Activated CD8-positive, alpha-beta T cell treated with anti-CD3 and anti-CD28 coated beads for 36 hours (primary cell): ENCODE data around the gene ABAT. TPM values are rescaled to one million over a fixed set of nuclear protein-coding genes. Genes with fewer than 3 reads are reported as not detected.
A peak's percentile ranks its signal among the peaks of the same experiment; 100 is the strongest.

ENCODE experiments used
- ATAC-seq: fragments of 200-7000 bp; cut with Tn5 transposase; one replicate; pipeline ENCODE4 v1.10.0; 2021; ENCODE audit warnings: mild to moderate bottlenecking, moderate library complexity
- CTCF ChIA-PET: fragments of 350-600 bp; sonication (Branson Sonifier 250); formaldehyde crosslinking; loops from one replicate; lab custom pipeline; 2021; ENCODE audit warnings: antibody characterized with exemption; lab: Charles Lee
- POLR2A ChIA-PET: fragments of 350-600 bp; sonication (Branson Sonifier 250); formaldehyde crosslinking; loops from one replicate; lab custom pipeline; 2021; ENCODE audit warnings: antibody characterized with exemption; lab: Charles Lee
- DNase-seq: peaks from one replicate; pipeline ENCODE4 v3.0.0-alpha.2; 2020
- H3K27ac Mint-ChIP-seq: one replicate; pipeline ENCODE4 v1.8.0; 2021; ENCODE audit warnings: mild to moderate bottlenecking, mixed read lengths
- H3K27me3 Mint-ChIP-seq: one replicate; pipeline ENCODE4 v1.8.0; 2021; ENCODE audit warnings: mixed read lengths
- H3K36me3 Mint-ChIP-seq: one replicate; pipeline ENCODE4 v1.8.0; 2021; ENCODE audit warnings: low read depth, mixed read lengths
- H3K4me1 Mint-ChIP-seq: one replicate; pipeline ENCODE4 v1.8.0; 2021; ENCODE audit warnings: low read depth, mixed read lengths
- H3K4me3 Mint-ChIP-seq: one replicate; pipeline ENCODE4 v1.8.0; 2021; ENCODE audit warnings: mild to moderate bottlenecking, moderate library complexity, mixed read lengths
- H3K9me3 Mint-ChIP-seq: one replicate; pipeline ENCODE4 v1.8.0; 2021; ENCODE audit warnings: mixed read lengths
- intact Hi-C: fragments of 100-400 bp; cut with micrococcal nuclease; formaldehyde crosslinking; loops from one replicate; pipeline ENCODE4 v1.10.0; 2022
- total RNA-seq, 2 experiments: library from RNA; stranded (reverse); gene quantifications; one replicate each; pipeline ENCODE4 v1.2.3, GENCODE V29; 2021
- TF ChIP-seq, protein P1 (sequence below): fragments of 200-600 bp; IDR thresholded peaks from one replicate; pipeline ENCODE4 v1.8.0; 2022; ENCODE audit warnings: antibody characterized with exemption, mild to moderate bottlenecking

Gene ABAT
- total RNA-seq, 2 experiments from 2014 or later = 5.1 TPM

DNA sequence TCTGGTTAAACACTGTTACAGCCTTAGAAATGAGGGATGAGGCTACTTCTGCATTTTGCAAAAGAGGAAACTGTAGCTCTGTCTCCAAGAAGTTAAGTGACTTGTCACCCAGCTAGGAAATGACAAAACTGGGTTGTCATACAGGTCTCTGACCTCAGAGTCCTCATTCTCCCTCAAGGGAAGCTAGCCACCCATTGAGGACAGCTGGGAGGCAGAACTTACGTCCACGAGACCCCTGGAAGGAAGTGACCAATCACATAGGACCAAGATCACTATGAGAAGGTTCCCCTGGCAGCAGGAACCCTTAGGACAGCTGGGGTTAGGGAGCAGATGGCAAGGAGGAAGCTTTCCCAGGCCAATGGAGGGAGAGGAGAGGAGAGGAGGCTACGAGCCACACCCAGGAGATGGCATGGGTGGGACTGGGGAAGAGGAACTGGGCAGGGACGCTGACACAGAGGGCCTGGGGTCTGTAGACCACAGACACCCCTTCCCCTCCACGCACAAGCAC is 41.7 kb upstream of the ABAT start:
- TF ChIP-seq, protein P1, sequence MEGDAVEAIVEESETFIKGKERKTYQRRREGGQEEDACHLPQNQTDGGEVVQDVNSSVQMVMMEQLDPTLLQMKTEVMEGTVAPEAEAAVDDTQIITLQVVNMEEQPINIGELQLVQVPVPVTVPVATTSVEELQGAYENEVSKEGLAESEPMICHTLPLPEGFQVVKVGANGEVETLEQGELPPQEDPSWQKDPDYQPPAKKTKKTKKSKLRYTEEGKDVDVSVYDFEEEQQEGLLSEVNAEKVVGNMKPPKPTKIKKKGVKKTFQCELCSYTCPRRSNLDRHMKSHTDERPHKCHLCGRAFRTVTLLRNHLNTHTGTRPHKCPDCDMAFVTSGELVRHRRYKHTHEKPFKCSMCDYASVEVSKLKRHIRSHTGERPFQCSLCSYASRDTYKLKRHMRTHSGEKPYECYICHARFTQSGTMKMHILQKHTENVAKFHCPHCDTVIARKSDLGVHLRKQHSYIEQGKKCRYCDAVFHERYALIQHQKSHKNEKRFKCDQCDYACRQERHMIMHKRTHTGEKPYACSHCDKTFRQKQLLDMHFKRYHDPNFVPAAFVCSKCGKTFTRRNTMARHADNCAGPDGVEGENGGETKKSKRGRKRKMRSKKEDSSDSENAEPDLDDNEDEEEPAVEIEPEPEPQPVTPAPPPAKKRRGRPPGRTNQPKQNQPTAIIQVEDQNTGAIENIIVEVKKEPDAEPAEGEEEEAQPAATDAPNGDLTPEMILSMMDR = no peak
- no peaks in the 10 kb centered on the region for H3K27me3 Mint-ChIP-seq
- H3K9me3 Mint-ChIP-seq = no peaks in the 10 kb centered on the region
- no peak overlapping the region for H3K27ac Mint-ChIP-seq
- DNase-seq (no peak), ATAC-seq (no peak)
- peaks cover 2% of the 10 kb centered on the region for H3K4me1 Mint-ChIP-seq
- intact Hi-C loops = no loop called here
- H3K36me3 Mint-ChIP-seq = peaks cover 41% of the 10 kb centered on the region
- H3K4me3 Mint-ChIP-seq = no peak overlapping the region
- ChIA-PET POLR2A (no interaction called here), CTCF (no interaction called here)

DNA sequence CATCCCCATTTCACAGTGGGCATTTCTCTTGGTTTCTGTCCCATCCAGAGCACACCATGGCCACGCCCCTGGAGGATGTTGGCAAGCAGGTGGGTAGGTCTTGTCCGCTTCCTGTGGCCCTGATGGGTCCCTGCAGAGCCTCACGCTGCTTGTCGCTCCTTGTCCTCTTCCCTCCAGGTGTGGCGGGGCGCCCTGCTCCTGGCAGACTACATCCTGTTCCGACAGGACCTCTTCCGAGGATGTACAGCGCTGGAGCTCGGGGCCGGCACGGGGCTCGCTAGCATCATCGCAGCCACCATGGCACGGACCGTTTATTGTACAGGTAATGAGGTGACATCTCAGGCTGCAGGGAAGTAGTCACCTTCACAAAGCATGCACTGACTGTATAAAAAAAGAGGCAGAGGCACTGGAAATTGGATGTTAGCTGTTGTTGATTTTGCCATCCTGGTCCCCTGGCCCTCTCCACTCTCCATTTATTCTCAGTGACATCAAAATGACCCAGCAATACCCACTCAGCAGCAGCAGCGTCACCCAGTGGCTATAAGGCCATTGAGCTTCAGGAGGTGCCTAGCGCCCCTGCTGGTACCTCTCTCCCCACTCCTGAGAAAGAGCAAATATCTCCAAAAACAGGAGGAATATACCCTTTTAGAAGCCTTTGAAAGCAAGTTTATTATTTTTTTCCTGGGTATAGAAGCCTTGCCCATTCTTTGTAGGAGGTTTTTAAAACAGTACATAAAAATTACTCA is 39.3 kb upstream of the ABAT start:
- POLR2A ChIA-PET = interaction anchor here (1.0 kb wide), 1 partner anchor 162 kb away, joined by 3 read pairs; no protein-coding TSS in a partner anchor
- no peak for DNase-seq
- no peaks in the 10 kb centered on the region for H3K27me3 Mint-ChIP-seq
- TF ChIP-seq, protein P1 = no peak
- no peak overlapping the region for H3K4me3 Mint-ChIP-seq
- peaks cover 34% of the 10 kb centered on the region for H3K36me3 Mint-ChIP-seq
- no peak for ATAC-seq
- no peaks in the 10 kb centered on the region for H3K4me1 Mint-ChIP-seq
- intact Hi-C loops = no loop called here
- no peak overlapping the region for H3K27ac Mint-ChIP-seq
- CTCF ChIA-PET = interaction anchor here (1.4 kb wide), 1 partner anchor 17 kb away, joined by 4 read pairs; no protein-coding TSS in a partner anchor
- no peaks in the 10 kb centered on the region for H3K9me3 Mint-ChIP-seq

DNA sequence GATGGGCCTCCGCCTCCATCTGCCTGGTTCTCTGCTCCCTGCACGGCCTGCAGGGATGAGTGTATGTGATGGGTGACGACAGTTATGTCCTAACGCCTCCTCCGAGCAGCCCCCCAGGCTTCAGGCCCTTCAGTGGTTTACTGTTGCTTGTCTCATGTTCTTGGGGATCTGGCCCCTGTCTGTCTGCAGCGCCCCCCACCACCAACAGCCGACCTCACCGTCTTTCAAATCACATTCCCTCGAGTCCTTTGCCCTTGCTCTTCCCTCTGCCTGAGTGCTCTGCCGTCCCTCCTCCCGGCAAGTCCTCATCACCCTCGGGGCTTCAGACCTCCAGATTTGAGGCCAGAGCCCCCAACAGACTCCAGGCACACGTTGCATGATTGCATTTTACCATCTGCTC is 34.7 kb upstream of the ABAT start:
- intact Hi-C loops = no loop called here
- CTCF ChIA-PET = no interaction called here
- Mint-ChIP-seq H3K9me3 (no peaks in the 10 kb centered on the region), H3K27ac (no peak overlapping the region), H3K4me3 (no peak overlapping the region), H3K27me3 (no peaks in the 10 kb centered on the region), H3K4me1 (peaks cover 5% of the 10 kb centered on the region), H3K36me3 (peaks cover 50% of the 10 kb centered on the region)
- ATAC-seq (no peak), DNase-seq (no peak)
- TF ChIP-seq, protein P1 = no peak
- POLR2A ChIA-PET = no interaction called here

DNA sequence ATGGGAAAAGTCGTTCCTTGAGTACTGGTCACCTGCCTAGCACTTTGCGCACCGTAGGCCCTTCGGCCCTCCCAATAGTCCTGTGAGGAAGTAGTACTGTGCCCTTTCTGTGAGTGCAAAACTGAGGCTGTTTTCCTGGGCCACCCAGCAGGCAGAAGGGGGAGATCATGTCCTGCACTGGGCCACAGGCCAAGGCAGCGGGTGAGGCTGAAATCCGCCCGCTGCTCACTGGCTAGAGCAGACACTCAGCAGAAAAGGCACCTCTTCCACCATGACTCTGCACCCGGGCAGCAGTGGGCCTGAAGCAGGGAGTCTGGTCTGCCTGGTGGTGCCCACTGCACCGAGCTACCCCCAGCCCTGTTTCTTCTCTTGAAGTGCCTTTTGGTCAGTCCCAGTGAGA is 32.7 kb upstream of the ABAT start:
- Mint-ChIP-seq H3K27ac (peak overlapping the region; percentile 13), H3K9me3 (no peaks in the 10 kb centered on the region)

More for the DNA sequence above, 32.7 kb upstream of the ABAT start:
- DNase-seq (no peak), ATAC-seq (no peak)
- ChIA-PET CTCF (no interaction called here), POLR2A (no interaction called here)
- Mint-ChIP-seq H3K36me3 (peaks cover 54% of the 10 kb centered on the region), H3K27me3 (no peaks in the 10 kb centered on the region), H3K4me1 (peaks cover 10% of the 10 kb centered on the region), H3K4me3 (no peak overlapping the region)
- intact Hi-C loops = no loop called here
- TF ChIP-seq, protein P1 = no peak
